NCI-H345 treated with DMSO at 0.1 percent for 48 hours (cell line): Measurements from ENCODE around the gene GAS5.
A peak's percentile ranks its signal among the peaks of the same experiment; 100 is the strongest.
"Not testable (repeated sequence)": the region's sequence is repeated elsewhere in the genome, so short reads cannot be mapped to it uniquely, and the experiment has no call there.

Experiments used
- DNase-seq: peaks from one replicate; lab custom pipeline; 2025; ENCODE audit not compliant: unreplicated experiment; lab: John Stamatoyannopoulos, UW

GAS5 gene

DNA sequence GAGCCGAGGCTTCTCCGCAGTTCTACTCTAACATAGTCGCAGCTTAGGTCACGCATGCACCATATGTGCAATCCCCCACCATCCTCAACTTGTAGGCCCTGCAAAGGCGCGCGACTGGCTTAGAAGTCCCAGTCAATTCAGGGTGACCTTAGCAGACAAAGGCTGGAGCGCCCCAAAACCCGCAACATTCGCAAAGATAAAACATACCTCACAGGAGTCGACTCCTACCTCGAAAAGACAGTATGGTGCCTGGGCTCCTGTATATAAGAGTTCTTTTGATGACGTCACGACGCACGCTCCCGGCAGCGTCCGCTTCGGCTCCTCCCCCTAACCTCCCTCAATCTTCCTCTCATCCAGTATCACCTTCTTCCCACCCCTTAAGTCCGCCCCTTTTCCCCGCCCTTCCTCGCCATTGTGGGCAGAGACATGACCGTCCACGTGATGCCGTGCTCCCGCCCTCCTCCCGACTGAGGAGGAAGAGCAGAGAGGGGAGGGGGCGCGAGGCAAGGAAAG is at the start of gene GAS5:
GAS5 (minus strand) TSS at position 237 of the 513 bp plus-strand sequence.
- peak; percentile 96 for DNase-seq

DNA sequence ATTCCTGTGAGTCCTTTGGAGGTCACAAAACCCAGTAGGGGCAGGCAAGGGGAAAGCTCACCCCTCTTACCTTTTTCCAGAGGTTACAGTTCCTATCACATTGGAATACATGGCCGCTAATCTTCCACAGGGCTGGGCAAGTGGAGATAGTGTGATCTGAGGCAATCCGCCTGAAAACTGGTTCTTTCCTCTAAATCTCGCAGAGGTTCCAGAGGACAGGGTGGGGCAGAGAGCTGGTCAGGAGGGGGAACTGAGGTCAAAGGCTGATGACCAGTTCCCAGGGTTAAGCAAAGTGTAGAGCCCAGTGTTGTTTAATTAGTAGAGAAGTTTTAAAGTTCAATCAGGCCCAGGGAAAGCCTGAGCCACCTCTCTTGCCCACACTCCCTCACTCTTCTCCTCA is 49.4 kb upstream of the GAS5 start, which contains the start of gene SERPINC1:
SERPINC1 (minus strand) TSS at position 179 of the 400 bp plus-strand sequence; CDS start at position 111, 68 bp downstream.
- DNase-seq = no peak

- DNase-seq = no peak
Observed at GRCh38 chr1:173916667-173917066, 48.9 kb upstream of the GAS5 start.

GRCh38 chr1:173915596-173915995 is 47.8 kb upstream of the GAS5 start:
- no peak for DNase-seq

- no peak for DNase-seq
Observed at GRCh38 chr1:173914366-173914871, 46.6 kb upstream of the GAS5 start.

DNA sequence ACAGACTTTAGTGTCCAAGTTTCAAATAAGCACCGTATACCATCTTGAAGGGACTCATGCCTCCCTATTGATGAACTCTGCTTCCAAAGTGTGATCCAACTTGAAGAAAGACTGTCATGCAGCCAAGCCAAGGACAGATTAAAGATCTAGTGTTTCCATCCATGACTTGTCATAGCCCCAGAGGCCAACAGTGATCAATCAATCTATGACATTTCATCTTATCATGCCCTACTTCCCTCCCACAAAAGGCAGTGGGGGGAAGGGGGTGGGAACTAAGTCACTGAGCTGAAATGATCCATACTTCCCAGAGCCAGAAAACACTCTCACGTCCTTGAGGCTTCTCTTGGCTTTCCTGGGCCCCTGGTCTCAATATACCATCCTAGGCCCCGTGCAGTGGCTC is 45.3 kb upstream of the GAS5 start:
- no peak for DNase-seq

- no peak for DNase-seq
Observed at GRCh38 chr1:173903827-173904531, 36.2 kb upstream of the GAS5 start.

DNA sequence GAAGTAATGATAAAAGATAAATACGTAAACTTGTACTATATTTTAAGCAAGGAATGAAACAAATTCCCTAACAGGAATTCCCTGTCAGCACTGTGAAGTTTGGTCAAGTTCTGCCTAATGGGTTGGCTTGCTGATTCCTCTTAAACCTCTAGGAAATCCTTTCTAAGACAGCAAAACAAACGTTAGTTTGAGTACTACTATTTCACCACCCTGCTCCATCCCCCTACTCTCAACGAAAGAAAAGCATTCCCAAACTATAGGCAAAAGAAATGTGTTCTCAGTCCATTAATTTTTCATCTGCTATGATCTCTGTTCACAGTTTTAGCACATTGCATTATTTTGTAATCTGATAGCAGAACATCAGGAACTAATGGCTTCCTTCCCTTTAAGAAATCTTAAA is 33.2 kb upstream of the GAS5 start:
- no peak for DNase-seq

- no peak for DNase-seq
Observed at GRCh38 chr1:173900427-173900826, 32.6 kb upstream of the GAS5 start.

DNA sequence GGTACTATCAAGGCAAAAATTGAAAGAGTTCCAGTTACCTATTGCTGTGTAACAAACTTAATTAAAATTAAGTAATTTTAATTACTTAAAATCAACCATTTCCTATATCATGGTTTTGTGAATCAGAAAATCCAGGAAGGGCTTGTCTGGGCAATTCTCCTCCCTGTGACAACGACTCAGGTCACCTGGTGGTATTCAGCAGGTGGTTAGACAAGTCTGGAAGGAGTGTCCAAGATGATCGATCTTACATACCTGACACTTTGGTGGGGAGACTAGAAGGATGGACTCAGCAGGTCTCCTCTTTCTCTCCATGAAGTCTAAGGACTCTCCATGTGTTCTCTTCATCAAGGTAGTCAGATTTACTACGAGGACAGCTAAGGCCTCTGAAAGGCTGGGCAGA is 26.4 kb upstream of the GAS5 start:
- DNase-seq = no peak

DNA sequence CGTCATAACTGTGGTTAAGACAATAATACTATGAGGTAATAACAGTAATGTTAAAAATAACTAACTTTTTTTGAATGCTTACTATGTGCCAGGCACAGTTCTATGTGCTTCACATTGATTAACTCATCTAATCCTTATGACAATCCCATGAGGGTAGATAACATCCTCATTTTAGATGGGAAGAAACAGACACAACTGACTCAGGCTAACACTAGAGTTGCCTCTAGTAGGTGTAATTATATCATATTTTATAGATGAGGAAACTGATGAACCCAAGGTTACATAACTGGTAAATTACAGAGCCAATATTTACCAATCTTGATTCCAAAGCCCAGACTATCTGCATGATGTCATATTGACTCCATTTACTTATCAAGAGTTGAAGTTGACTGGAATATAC is 25.8 kb upstream of the GAS5 start:
- DNase-seq = no peak

DNA sequence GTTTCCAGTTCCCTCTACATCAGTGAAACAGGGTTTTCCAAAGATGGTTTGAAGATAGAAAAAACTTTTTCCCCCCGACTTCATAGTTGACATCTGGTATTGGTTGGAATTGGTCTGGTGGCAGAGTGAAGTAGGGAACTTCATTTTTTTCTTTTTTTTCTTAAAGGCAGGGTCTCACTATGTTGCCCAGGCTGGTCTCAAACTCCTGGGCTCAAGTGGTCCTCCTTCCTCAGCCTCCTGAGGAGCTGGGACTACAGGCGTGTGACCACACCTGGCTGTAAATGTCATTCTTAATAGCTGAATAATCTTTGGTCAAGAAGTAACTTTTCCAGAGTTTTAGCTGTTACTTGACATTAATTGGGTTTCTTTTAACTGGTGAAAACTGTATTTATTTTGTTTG is 22.1 kb upstream of the GAS5 start:
- DNase-seq = no peak

- no peak for DNase-seq
Observed at GRCh38 chr1:173888749-173889148, 21.0 kb upstream of the GAS5 start.

- DNase-seq = no peak
Observed at GRCh38 chr1:173887627-173888026, 19.8 kb upstream of the GAS5 start.

- DNase-seq = no peak
Observed at GRCh38 chr1:173886746-173887611, 19.2 kb upstream of the GAS5 start.

DNA sequence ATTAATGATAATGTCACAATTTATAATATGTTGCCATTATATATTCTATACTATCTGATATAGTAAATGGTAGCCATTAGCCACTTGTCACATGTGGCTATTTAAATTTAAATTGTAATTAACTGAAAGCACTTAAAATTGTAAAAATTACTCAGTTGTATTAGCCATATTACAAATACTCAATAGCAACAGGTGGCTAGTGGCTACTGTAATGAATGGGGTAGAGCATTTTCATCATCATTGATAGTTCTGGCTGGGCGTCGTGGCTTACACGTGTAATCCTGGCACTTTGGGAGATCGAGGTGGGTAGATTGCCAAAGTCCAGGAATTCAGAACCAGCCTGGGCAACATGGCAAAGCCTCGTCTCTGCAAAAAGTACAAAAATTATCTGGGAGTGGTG is 16.9 kb upstream of the GAS5 start:
- DNase-seq = no peak

DNA sequence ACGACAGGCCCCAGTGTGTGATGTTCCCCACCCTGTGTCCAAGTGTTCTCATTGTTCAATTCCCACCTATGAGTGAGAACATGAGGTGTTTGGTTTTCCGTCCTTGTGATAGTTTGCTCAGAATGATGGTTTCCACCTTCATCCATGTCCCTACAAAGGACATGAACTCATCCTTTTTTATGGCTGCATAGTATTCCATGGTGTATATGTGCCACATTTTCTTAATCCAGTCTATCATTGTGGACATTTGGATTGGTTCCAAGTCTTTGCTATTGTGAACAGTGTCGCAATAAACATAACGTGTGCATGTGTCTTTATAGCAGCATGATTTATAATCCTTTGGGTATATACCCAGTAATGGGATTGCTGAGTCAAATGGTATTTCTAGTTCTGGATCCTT is 13.3 kb upstream of the GAS5 start:
- DNase-seq = not testable (repeated sequence)

GRCh38 chr1:173878251-173878650 is 10.5 kb upstream of the GAS5 start:
- no peak for DNase-seq

DNA sequence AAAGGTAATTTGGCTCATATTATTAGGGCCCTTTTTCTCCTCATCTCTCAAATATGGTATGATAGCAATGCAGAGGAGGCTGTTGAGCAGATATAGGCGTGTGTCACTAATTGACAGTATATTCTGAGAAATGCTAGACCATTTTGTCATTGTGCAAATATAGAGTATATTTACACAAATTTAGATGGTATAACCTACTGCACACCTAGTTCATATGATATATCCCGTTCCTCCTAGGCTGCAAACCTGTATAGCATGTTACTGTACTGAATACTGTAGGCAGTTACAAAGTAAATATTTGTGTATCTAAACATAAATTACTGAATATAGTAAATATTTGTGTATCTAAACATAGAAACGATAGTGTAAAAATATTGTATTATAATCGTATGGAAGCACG is 8.9 kb upstream of the GAS5 start:
- no peak for DNase-seq

- DNase-seq = no peak
Observed at GRCh38 chr1:173871500-173871899, 3.7 kb upstream of the GAS5 start.

GRCh38 chr1:173871091-173871490 is 3.3 kb upstream of the GAS5 start:
- no peak for DNase-seq
